HEK293 (cell line): Measurements from ENCODE around the gene MUSK.

Source experiments
- CTCF ChIA-PET: fragments of 350-600 bp; formaldehyde crosslinking; extraction: SDS; loops from one replicate; lab custom pipeline; 2021; ENCODE audit warnings: antibody characterized with exemption; lab: Yijun Ruan, JAX
- POLR2A ChIA-PET: fragments of 300-600 bp; formaldehyde crosslinking; extraction: SDS; loops from one replicate; lab custom pipeline; 2020; ENCODE audit warnings: antibody characterized with exemption, inconsistent platforms; lab: Yijun Ruan, JAX
- H3K27ac ChIP-seq: fragments of 200-500 bp; sonication (Bioruptor generic); 2 replicates; pipeline ENCODE4 v1.5.1; 2014; ENCODE audit warnings: low read depth, low read length, control low read depth, inconsistent platforms; ENCODE audit errors: extremely low read depth
- H3K36me3 ChIP-seq, 2 experiments: fragments of 200-500 bp in 1 of 2; sonication (Bioruptor generic) in 1 of 2; 1 replicate in 1 of 2; 2 replicates in 1 of 2; pipeline ENCODE4 v1.5.1; 2014 to 2017; ENCODE audit warnings: inconsistent platforms in 2 of 2, low read length in 2 of 2; ENCODE audit not compliant: control insufficient read depth in 2 of 2, insufficient read depth in 1 of 2
- H3K4me1 ChIP-seq: fragments of 200-500 bp; sonication (Bioruptor generic); 2 replicates; pipeline ENCODE4 v1.5.1; 2014; ENCODE audit warnings: mild to moderate bottlenecking, low read length, inconsistent platforms; ENCODE audit not compliant: control insufficient read depth, insufficient read depth
- H3K4me3 ChIP-seq: 2 replicates; pipeline ENCODE4 v1.5.1; 2011; ENCODE audit warnings: low read depth, mild to moderate bottlenecking, control low read depth, low read length, moderate library complexity
- H3K9me3 ChIP-seq: fragments of 200-500 bp; sonication (Bioruptor generic); 2 replicates; pipeline ENCODE4 v1.5.1; 2014; ENCODE audit warnings: low read depth, low read length, inconsistent platforms; ENCODE audit not compliant: control insufficient read depth, insufficient read depth
- KLF8 ChIP-seq: fragments of 450-650 bp; formaldehyde crosslinking; IDR thresholded peaks from 2 replicates; pipeline ENCODE4 v1.5.1; 2016; ENCODE audit warnings: missing biosample characterization, missing genetic modification characterization
- ZBTB7A ChIP-seq: fragments of 450-650 bp; formaldehyde crosslinking; IDR thresholded peaks from 2 replicates; pipeline ENCODE4 v1.5.1; 2016; ENCODE audit warnings: low read depth, missing biosample characterization, missing genetic modification characterization
- ZIC2 ChIP-seq: fragments of 450-650 bp; formaldehyde crosslinking; IDR thresholded peaks from 2 replicates; pipeline ENCODE4 v1.5.1; 2016; ENCODE audit warnings: missing biosample characterization, missing genetic modification characterization
- ZNF302 ChIP-seq: fragments of 450-650 bp; formaldehyde crosslinking; IDR thresholded peaks from 2 replicates; pipeline ENCODE4 v1.5.1; 2016; ENCODE audit warnings: missing biosample characterization, missing genetic modification characterization, low read depth
- ZNF558 ChIP-seq: fragments of 450-650 bp; formaldehyde crosslinking; IDR thresholded peaks from 2 replicates; pipeline ENCODE4 v1.5.1; 2016; ENCODE audit warnings: missing biosample characterization, missing genetic modification characterization
- ZNF571 ChIP-seq: fragments of 450-650 bp; formaldehyde crosslinking; IDR thresholded peaks from 2 replicates; pipeline ENCODE4 v1.5.0; 2017; ENCODE audit warnings: missing biosample characterization, missing genetic modification characterization
- ZNF596 ChIP-seq: fragments of 450-650 bp; IDR thresholded peaks from 2 replicates; pipeline ENCODE4 v1.5.0; 2018; ENCODE audit warnings: missing biosample characterization, mild to moderate bottlenecking, missing genetic modification characterization, moderate library complexity
- ZNF626 ChIP-seq: fragments of 450-650 bp; sonication (Bioruptor Pico); formaldehyde crosslinking; IDR thresholded peaks from 2 replicates; pipeline ENCODE4 v1.5.1; 2018; ENCODE audit warnings: missing biosample characterization, missing genetic modification characterization, inconsistent platforms
- ZSCAN18 ChIP-seq: fragments of 450-650 bp; formaldehyde crosslinking; IDR thresholded peaks from 2 replicates; pipeline ENCODE4 v1.5.1; 2016; ENCODE audit warnings: missing biosample characterization, missing genetic modification characterization
- ZSCAN23 ChIP-seq: fragments of 450-650 bp; formaldehyde crosslinking; IDR thresholded peaks from 2 replicates; pipeline ENCODE4 v1.5.1; 2016; ENCODE audit warnings: missing biosample characterization, missing genetic modification characterization
- ZSCAN5A ChIP-seq: fragments of 450-650 bp; formaldehyde crosslinking; IDR thresholded peaks from 2 replicates; pipeline ENCODE4 v1.5.1; 2016; ENCODE audit warnings: missing biosample characterization, missing genetic modification characterization
- TF ChIP-seq, protein P1 (sequence below): fragments of 450-650 bp; formaldehyde crosslinking; IDR thresholded peaks from 2 replicates; pipeline ENCODE4 v1.5.1; 2017; ENCODE audit warnings: missing biosample characterization, mild to moderate bottlenecking, missing genetic modification characterization, moderate library complexity
- TF ChIP-seq, protein P2 (sequence below): fragments of 450-650 bp; formaldehyde crosslinking; IDR thresholded peaks from 2 replicates; pipeline ENCODE4 v1.5.1; 2016; ENCODE audit warnings: missing biosample characterization, missing genetic modification characterization, low read depth
- TF ChIP-seq, protein P3 (sequence below): fragments of 450-650 bp; formaldehyde crosslinking; IDR thresholded peaks from 2 replicates; pipeline ENCODE4 v1.5.1; 2017; ENCODE audit warnings: missing biosample characterization, missing genetic modification characterization

The MUSK gene

DNA sequence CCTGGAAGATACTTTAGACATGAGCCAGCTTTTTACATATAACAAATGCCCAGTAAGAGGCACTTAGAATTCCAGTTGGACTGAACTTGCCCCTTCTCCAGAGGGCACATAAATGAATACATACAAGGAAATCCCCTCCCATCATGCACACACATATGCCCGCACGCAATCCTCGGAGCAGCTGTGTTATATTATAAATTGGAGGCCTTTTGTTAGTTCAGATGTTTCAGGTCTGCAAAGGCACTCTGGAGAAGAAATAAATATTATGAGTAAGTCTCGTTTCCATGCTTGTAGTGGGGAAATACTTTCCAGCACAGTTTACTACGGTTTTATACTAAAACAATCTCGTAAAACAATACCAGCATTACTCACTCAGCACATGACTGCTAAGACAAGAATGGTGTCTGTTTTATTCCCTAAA, 17.6 kb upstream of the MUSK start (continued):
- TF ChIP-seq ZNF626 = no peak
- no peak for TF ChIP-seq ZSCAN23 (tag by site-specific recombination)

GRCh38 chr9:110655754-110656641, 12.6 kb upstream of the MUSK start:
- CTCF ChIA-PET = interaction anchor here (0.6 kb wide), 1 partner anchor 458 kb away, joined by 3 read pairs; no protein-coding TSS in a partner anchor
- Histone ChIP-seq H3K4me3 (no peak overlapping the region), H3K27ac (no peak overlapping the region), H3K36me3 (no peaks in the 10 kb centered on the region), H3K4me1 (no peaks in the 10 kb centered on the region), H3K9me3 (no peaks in the 10 kb centered on the region)
- TF ChIP-seq, protein P1, sequence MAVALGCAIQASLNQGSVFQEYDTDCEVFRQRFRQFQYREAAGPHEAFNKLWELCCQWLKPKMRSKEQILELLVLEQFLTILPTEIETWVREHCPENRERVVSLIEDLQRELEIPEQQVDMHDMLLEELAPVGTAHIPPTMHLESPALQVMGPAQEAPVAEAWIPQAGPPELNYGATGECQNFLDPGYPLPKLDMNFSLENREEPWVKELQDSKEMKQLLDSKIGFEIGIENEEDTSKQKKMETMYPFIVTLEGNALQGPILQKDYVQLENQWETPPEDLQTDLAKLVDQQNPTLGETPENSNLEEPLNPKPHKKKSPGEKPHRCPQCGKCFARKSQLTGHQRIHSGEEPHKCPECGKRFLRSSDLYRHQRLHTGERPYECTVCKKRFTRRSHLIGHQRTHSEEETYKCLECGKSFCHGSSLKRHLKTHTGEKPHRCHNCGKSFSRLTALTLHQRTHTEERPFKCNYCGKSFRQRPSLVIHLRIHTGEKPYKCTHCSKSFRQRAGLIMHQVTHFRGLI (tag by site-specific recombination) = no peak
- TF ChIP-seq ZNF302 (no peak), ZSCAN5A (tag by site-specific recombination) (no peak), ZIC2 (tag by site-specific recombination) (no peak), KLF8 (tag by site-specific recombination) (no peak), ZNF571 (tag by site-specific recombination) (no peak), ZNF596 (tag by site-specific recombination) (no peak), ZBTB7A (tag by site-specific recombination) (no peak), ZNF558 (no peak), ZSCAN18 (tag by site-specific recombination) (no peak)
- TF ChIP-seq, protein P2, sequence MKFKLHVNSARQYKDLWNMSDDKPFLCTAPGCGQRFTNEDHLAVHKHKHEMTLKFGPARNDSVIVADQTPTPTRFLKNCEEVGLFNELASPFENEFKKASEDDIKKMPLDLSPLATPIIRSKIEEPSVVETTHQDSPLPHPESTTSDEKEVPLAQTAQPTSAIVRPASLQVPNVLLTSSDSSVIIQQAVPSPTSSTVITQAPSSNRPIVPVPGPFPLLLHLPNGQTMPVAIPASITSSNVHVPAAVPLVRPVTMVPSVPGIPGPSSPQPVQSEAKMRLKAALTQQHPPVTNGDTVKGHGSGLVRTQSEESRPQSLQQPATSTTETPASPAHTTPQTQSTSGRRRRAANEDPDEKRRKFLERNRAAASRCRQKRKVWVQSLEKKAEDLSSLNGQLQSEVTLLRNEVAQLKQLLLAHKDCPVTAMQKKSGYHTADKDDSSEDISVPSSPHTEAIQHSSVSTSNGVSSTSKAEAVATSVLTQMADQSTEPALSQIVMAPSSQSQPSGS (tag by site-specific recombination) = no peak
- TF ChIP-seq, protein P3, sequence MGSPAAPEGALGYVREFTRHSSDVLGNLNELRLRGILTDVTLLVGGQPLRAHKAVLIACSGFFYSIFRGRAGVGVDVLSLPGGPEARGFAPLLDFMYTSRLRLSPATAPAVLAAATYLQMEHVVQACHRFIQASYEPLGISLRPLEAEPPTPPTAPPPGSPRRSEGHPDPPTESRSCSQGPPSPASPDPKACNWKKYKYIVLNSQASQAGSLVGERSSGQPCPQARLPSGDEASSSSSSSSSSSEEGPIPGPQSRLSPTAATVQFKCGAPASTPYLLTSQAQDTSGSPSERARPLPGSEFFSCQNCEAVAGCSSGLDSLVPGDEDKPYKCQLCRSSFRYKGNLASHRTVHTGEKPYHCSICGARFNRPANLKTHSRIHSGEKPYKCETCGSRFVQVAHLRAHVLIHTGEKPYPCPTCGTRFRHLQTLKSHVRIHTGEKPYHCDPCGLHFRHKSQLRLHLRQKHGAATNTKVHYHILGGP (tag by site-specific recombination) = no peak
- POLR2A ChIA-PET = no interaction called here
